OCI-LY7 (cell line): Measurements from ENCODE around the gene ARMC7. TPM values are rescaled to one million over a fixed set of nuclear protein-coding genes. Genes with fewer than 3 reads are reported as not detected.
"Not testable (repeated sequence)": the region's sequence is repeated elsewhere in the genome, so short reads cannot be mapped to it uniquely, and the experiment has no call there.

Experiments
- BruUV-seq: library from RNA; stranded (reverse); fragments of 400-500 nt; replicated peaks from 2 replicates; lab custom pipeline; 2021; lab: Mats Ljungman, UMichigan
- CTCF ChIA-PET: fragments of 300-600 bp; sonication (Branson Sonifier 250); formaldehyde crosslinking; loops from one replicate; lab custom pipeline; 2022; ENCODE audit warnings: antibody characterized with exemption; ENCODE audit not compliant: unreplicated experiment; lab: Charles Lee
- POLR2A ChIA-PET: fragments of 300-600 bp; sonication (Branson Sonifier 250); formaldehyde crosslinking; loops from one replicate; lab custom pipeline; 2022; ENCODE audit warnings: antibody characterized with exemption; lab: Charles Lee
- DNase-seq: peaks from one replicate; pipeline ENCODE4 v3.0.0-alpha.2; 2015; ENCODE audit warnings: low spot score
- H2AFZ ChIP-seq: fragments of 200-600 bp; sonication (generic), shearing (Covaris generic); 2 replicates; pipeline ENCODE4 v1.6.1; 2014; ENCODE audit warnings: mild to moderate bottlenecking, antibody characterized with exemption, low read length, moderate library complexity
- H3K27ac ChIP-seq: fragments of 200-600 bp; sonication (generic); 2 replicates; pipeline ENCODE4 v1.5.1; 2014; ENCODE audit warnings: mixed run types, low read depth, mild to moderate bottlenecking, moderate library complexity, low read length, inconsistent platforms; ENCODE audit not compliant: poor library complexity, severe bottlenecking
- H3K36me3 ChIP-seq: fragments of 200-600 bp; sonication (generic); 2 replicates; pipeline ENCODE4 v1.6.1; 2014; ENCODE audit warnings: mild to moderate bottlenecking, antibody characterized with exemption, low read length, moderate library complexity, mixed read lengths; ENCODE audit not compliant: insufficient read depth
- H3K4me1 ChIP-seq: fragments of 200-600 bp; sonication (generic); 2 replicates; pipeline ENCODE4 v1.5.1; 2014; ENCODE audit warnings: mild to moderate bottlenecking, low read length; ENCODE audit not compliant: insufficient read depth, poor library complexity, severe bottlenecking
- H3K4me2 ChIP-seq: fragments of 200-600 bp; sonication (generic); 2 replicates; pipeline ENCODE4 v1.6.1; 2014; ENCODE audit warnings: mild to moderate bottlenecking, low read length
- H3K4me3 ChIP-seq: fragments of 200-600 bp; sonication (generic); 2 replicates; pipeline ENCODE4 v1.5.1; 2014; ENCODE audit warnings: mild to moderate bottlenecking, low read depth, low read length; ENCODE audit not compliant: poor library complexity, severe bottlenecking
- H3K79me2 ChIP-seq: fragments of 200-600 bp; sonication (generic); 2 replicates; pipeline ENCODE4 v1.6.1; 2016; ENCODE audit warnings: low read depth, mild to moderate bottlenecking, low read length, moderate library complexity, mixed read lengths; ENCODE audit not compliant: insufficient read depth
- H3K9me2 ChIP-seq: fragments of 200-600 bp; sonication (generic); 2 replicates; pipeline ENCODE4 v1.6.1; 2016; ENCODE audit warnings: mild to moderate bottlenecking, low read length, mixed read lengths; ENCODE audit not compliant: insufficient read depth
- H3K9me3 ChIP-seq: fragments of 200-600 bp; sonication (generic); 2 replicates; pipeline ENCODE4 v1.6.1; 2014; ENCODE audit warnings: mild to moderate bottlenecking, mixed run types, low read length, mixed read lengths
- H4K20me1 ChIP-seq: fragments of 200-600 bp; sonication (generic); 2 replicates; pipeline ENCODE4 v1.6.1; 2014; ENCODE audit warnings: mild to moderate bottlenecking, antibody characterized with exemption, low read length, moderate library complexity, mixed read lengths; ENCODE audit not compliant: insufficient read depth
- EZH2phosphoT487 ChIP-seq: fragments of 200-600 bp; sonication (generic); IDR thresholded peaks from 2 replicates; pipeline ENCODE4 v1.6.1; 2018; ENCODE audit warnings: low read depth, borderline replicate concordance, mild to moderate bottlenecking, mixed run types, antibody characterized with exemption, low read length, moderate library complexity, mixed read lengths
- intact Hi-C: fragments of 100-400 bp; cut with micrococcal nuclease; formaldehyde crosslinking; loops from one replicate; pipeline ENCODE4 v1.10.0; 2022; ENCODE audit not compliant: unreplicated experiment
- total RNA-seq, 2 experiments: library from RNA; depleted of rRNA in 1 of 2; stranded (reverse); fragments of >200 nt in 1 of 2; shearing (Covaris generic) in 1 of 2; gene quantifications; 2 replicates each; pipeline ENCODE4 v1.2.3, GENCODE V29; 2014 to 2022
- TF ChIP-seq, protein P1 (sequence below): fragments of 200-600 bp; sonication (generic); conservative IDR thresholded peaks from 2 replicates; pipeline ENCODE4 v1.5.1; 2014; ENCODE audit warnings: mild to moderate bottlenecking, antibody characterized with exemption, low read length, moderate library complexity, mixed read lengths

The ARMC7 gene
- total RNA-seq, 2 experiments from 2014 or later: 7.1 to 19.9 TPM

GRCh38 chr17:75072909-75073308, 36.9 kb upstream of the ARMC7 start:
- H3K4me3 ChIP-seq, BruUV-seq, H3K4me2 ChIP-seq, H3K27ac ChIP-seq, H2AFZ ChIP-seq, CTCF ChIA-PET, DNase-seq, H3K36me3 ChIP-seq, H3K79me2 ChIP-seq, H3K9me2 ChIP-seq, intact Hi-C loops, H3K4me1 ChIP-seq, H3K9me3 ChIP-seq, H4K20me1 ChIP-seq: not testable (repeated sequence)
- POLR2A ChIA-PET: interaction anchor here (0.7 to 1.3 kb wide), 4 partner anchors 30 to 1259 kb away, joined by 3 read pairs; no protein-coding TSS in a partner anchor

- Histone ChIP-seq H3K9me3 (no peaks in the 10 kb centered on the region), H4K20me1 (no peaks in the 10 kb centered on the region), H3K27ac (no peak overlapping the region), H3K4me2 (no peak overlapping the region), H3K4me3 (no peak overlapping the region), H3K79me2 (no peaks in the 10 kb centered on the region), H3K36me3 (no peaks in the 10 kb centered on the region), H3K4me1 (no peaks in the 10 kb centered on the region), H3K9me2 (no peaks in the 10 kb centered on the region), H2AFZ (no peak overlapping the region)
- ChIA-PET CTCF (no interaction called here), POLR2A (interaction anchor here (0.7 to 1.3 kb wide), 3 partner anchors 31 to 1260 kb away, joined by 3 read pairs; no protein-coding TSS in a partner anchor)
- no peak for DNase-seq
- TF ChIP-seq EZH2phosphoT487: no peak
- TF ChIP-seq, protein P1, sequence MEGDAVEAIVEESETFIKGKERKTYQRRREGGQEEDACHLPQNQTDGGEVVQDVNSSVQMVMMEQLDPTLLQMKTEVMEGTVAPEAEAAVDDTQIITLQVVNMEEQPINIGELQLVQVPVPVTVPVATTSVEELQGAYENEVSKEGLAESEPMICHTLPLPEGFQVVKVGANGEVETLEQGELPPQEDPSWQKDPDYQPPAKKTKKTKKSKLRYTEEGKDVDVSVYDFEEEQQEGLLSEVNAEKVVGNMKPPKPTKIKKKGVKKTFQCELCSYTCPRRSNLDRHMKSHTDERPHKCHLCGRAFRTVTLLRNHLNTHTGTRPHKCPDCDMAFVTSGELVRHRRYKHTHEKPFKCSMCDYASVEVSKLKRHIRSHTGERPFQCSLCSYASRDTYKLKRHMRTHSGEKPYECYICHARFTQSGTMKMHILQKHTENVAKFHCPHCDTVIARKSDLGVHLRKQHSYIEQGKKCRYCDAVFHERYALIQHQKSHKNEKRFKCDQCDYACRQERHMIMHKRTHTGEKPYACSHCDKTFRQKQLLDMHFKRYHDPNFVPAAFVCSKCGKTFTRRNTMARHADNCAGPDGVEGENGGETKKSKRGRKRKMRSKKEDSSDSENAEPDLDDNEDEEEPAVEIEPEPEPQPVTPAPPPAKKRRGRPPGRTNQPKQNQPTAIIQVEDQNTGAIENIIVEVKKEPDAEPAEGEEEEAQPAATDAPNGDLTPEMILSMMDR: no peak
- intact Hi-C loops: no loop called here
- no TSS peak for BruUV-seq
Observed at GRCh38 chr17:75073618-75074047, 36.1 kb upstream of the ARMC7 start.

- no TSS peak for BruUV-seq
- Histone ChIP-seq H3K4me3 (no peak overlapping the region), H3K9me3 (no peaks in the 10 kb centered on the region), H3K9me2 (no peaks in the 10 kb centered on the region), H3K27ac (no peak overlapping the region), H3K4me1 (no peaks in the 10 kb centered on the region), H3K36me3 (no peaks in the 10 kb centered on the region), H3K4me2 (no peak overlapping the region), H3K79me2 (no peaks in the 10 kb centered on the region), H4K20me1 (no peaks in the 10 kb centered on the region), H2AFZ (no peak overlapping the region)
- DNase-seq: no peak
- ChIA-PET POLR2A (no interaction called here), CTCF (no interaction called here)
- intact Hi-C loops: no loop called here
- no peak for TF ChIP-seq EZH2phosphoT487
- TF ChIP-seq, protein P1: no peak
Observed at GRCh38 chr17:75074532-75074931, 35.2 kb upstream of the ARMC7 start.
